HEK293 (cell line): ENCODE measurements around the gene HLX.

Source experiments
- ZNF560 ChIP-seq: fragments of 450-650 bp; formaldehyde crosslinking; IDR thresholded peaks from 2 replicates; pipeline ENCODE4 v1.5.1; 2017; ENCODE audit warnings: missing biosample characterization, missing genetic modification characterization, borderline replicate concordance
- TF ChIP-seq, protein P1 (sequence below): fragments of 450-650 bp; formaldehyde crosslinking; IDR thresholded peaks from 2 replicates; pipeline ENCODE4 v1.5.1; 2016; ENCODE audit warnings: missing biosample characterization, missing genetic modification characterization
- TF ChIP-seq, protein P2 (sequence below): fragments of 450-650 bp; formaldehyde crosslinking; IDR thresholded peaks from 2 replicates; pipeline ENCODE4 v1.5.1; 2016; ENCODE audit warnings: missing biosample characterization, missing genetic modification characterization, borderline replicate concordance
- TF ChIP-seq, protein P3 (sequence below): fragments of 450-650 bp; formaldehyde crosslinking; IDR thresholded peaks from 2 replicates; pipeline ENCODE4 v1.5.1; 2016; ENCODE audit warnings: missing biosample characterization, missing genetic modification characterization

GRCh38 chr1:220901881-220902280, 22.6 kb downstream of the HLX start:
- TF ChIP-seq, protein P1, sequence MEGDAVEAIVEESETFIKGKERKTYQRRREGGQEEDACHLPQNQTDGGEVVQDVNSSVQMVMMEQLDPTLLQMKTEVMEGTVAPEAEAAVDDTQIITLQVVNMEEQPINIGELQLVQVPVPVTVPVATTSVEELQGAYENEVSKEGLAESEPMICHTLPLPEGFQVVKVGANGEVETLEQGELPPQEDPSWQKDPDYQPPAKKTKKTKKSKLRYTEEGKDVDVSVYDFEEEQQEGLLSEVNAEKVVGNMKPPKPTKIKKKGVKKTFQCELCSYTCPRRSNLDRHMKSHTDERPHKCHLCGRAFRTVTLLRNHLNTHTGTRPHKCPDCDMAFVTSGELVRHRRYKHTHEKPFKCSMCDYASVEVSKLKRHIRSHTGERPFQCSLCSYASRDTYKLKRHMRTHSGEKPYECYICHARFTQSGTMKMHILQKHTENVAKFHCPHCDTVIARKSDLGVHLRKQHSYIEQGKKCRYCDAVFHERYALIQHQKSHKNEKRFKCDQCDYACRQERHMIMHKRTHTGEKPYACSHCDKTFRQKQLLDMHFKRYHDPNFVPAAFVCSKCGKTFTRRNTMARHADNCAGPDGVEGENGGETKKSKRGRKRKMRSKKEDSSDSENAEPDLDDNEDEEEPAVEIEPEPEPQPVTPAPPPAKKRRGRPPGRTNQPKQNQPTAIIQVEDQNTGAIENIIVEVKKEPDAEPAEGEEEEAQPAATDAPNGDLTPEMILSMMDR (tag by site-specific recombination) = no peak
- TF ChIP-seq, protein P2, sequence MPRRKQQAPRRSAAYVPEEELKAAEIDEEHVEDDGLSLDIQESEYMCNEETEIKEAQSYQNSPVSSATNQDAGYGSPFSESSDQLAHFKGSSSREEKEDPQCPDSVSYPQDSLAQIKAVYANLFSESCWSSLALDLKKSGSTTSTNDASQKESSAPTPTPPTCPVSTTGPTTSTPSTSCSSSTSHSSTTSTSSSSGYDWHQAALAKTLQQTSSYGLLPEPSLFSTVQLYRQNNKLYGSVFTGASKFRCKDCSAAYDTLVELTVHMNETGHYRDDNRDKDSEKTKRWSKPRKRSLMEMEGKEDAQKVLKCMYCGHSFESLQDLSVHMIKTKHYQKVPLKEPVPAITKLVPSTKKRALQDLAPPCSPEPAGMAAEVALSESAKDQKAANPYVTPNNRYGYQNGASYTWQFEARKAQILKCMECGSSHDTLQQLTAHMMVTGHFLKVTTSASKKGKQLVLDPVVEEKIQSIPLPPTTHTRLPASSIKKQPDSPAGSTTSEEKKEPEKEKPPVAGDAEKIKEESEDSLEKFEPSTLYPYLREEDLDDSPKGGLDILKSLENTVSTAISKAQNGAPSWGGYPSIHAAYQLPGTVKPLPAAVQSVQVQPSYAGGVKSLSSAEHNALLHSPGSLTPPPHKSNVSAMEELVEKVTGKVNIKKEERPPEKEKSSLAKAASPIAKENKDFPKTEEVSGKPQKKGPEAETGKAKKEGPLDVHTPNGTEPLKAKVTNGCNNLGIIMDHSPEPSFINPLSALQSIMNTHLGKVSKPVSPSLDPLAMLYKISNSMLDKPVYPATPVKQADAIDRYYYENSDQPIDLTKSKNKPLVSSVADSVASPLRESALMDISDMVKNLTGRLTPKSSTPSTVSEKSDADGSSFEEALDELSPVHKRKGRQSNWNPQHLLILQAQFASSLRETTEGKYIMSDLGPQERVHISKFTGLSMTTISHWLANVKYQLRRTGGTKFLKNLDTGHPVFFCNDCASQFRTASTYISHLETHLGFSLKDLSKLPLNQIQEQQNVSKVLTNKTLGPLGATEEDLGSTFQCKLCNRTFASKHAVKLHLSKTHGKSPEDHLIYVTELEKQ (tag by site-specific recombination) = no peak
- TF ChIP-seq ZNF560 (tag by site-specific recombination) = no peak
- TF ChIP-seq, protein P3, sequence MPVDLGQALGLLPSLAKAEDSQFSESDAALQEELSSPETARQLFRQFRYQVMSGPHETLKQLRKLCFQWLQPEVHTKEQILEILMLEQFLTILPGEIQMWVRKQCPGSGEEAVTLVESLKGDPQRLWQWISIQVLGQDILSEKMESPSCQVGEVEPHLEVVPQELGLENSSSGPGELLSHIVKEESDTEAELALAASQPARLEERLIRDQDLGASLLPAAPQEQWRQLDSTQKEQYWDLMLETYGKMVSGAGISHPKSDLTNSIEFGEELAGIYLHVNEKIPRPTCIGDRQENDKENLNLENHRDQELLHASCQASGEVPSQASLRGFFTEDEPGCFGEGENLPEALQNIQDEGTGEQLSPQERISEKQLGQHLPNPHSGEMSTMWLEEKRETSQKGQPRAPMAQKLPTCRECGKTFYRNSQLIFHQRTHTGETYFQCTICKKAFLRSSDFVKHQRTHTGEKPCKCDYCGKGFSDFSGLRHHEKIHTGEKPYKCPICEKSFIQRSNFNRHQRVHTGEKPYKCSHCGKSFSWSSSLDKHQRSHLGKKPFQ = no peak
